ENCODE data around the gene ZNF496.
"Not testable (repeated sequence)": the region's sequence is repeated elsewhere in the genome, so short reads cannot be mapped to it uniquely, and the experiment has no call there.

The ZNF496 gene

GRCh38 chr1:247376659-247377058 lies 45.0 kb upstream of the ZNF496 start:
- DNase-seq = no peak
- Histone ChIP-seq H3K9ac (ENCODE audit: low read length) (no peak overlapping the region), H2AFZ (ENCODE audit: low read length) (no peak overlapping the region), H3K4me2 (ENCODE audit: low read depth, low read length) (no peak overlapping the region), H3K79me2 (ENCODE audit: low read length) (no peaks in the 10 kb centered on the region), H3K27ac (ENCODE audit: low read length) (no peak overlapping the region), H3K36me3 (replicated peaks; ENCODE audit: insufficient read depth, low read length) (no peaks in the 10 kb centered on the region), H3K9me3 (replicated peaks; ENCODE audit: insufficient read depth, low read length) (no peaks in the 10 kb centered on the region), H3F3A (ENCODE audit: insufficient read depth, low read length) (no peaks in the 10 kb centered on the region), H3K4me3 (ENCODE audit: low read length) (no peak overlapping the region), H3K27me3 (replicated peaks; ENCODE audit: insufficient read depth, low read length) (no peaks in the 10 kb centered on the region), H4K20me1 (ENCODE audit: insufficient read depth, low read length) (no peaks in the 10 kb centered on the region), H3K9me2 (replicated peaks; ENCODE audit: insufficient read depth, low read length) (no peaks in the 10 kb centered on the region), H3K4me1 (ENCODE audit: low read length) (no peaks in the 10 kb centered on the region)
- TF ChIP-seq CTCF (IDR thresholded peaks at IDR 0.05; ENCODE audit: low read length) = no peak
- TF ChIP-seq EZH2 (optimal IDR thresholded peaks at IDR 0.05; ENCODE audit: low read depth, low read length) = no peak
- no peak for TF ChIP-seq EZH2phosphoT487 (IDR thresholded peaks at IDR 0.05; ENCODE audit: low read length)

GRCh38 chr1:247375747-247376146 lies 44.1 kb upstream of the ZNF496 start:
- Histone ChIP-seq H3K27ac (ENCODE audit: low read length) (no peak overlapping the region), H3K4me3 (ENCODE audit: low read length) (no peak overlapping the region)

GRCh38 chr1:247374651-247375334 lies 43.1 kb upstream of the ZNF496 start:
- not testable (repeated sequence) for H3K4me1 ChIP-seq (ENCODE audit: low read length); H3K4me2 ChIP-seq (ENCODE audit: low read depth, low read length); H3K36me3 ChIP-seq (replicated peaks; ENCODE audit: insufficient read depth, low read length); H3F3A ChIP-seq (ENCODE audit: insufficient read depth, low read length); H3K9ac ChIP-seq (ENCODE audit: low read length); H3K4me3 ChIP-seq (ENCODE audit: low read length); H3K79me2 ChIP-seq (ENCODE audit: low read length); H3K27ac ChIP-seq (ENCODE audit: low read length); H3K9me2 ChIP-seq (replicated peaks; ENCODE audit: insufficient read depth, low read length); H4K20me1 ChIP-seq (ENCODE audit: insufficient read depth, low read length); H3K27me3 ChIP-seq (replicated peaks; ENCODE audit: insufficient read depth, low read length); H3K9me3 ChIP-seq (replicated peaks; ENCODE audit: insufficient read depth, low read length); H2AFZ ChIP-seq (ENCODE audit: low read length); DNase-seq

More at GRCh38 chr1:247375747-247376146, 44.1 kb upstream of the ZNF496 start:
- Histone ChIP-seq H3K27me3 (replicated peaks; ENCODE audit: insufficient read depth, low read length) (no peaks in the 10 kb centered on the region), H3K4me1 (ENCODE audit: low read length) (no peaks in the 10 kb centered on the region), H3K36me3 (replicated peaks; ENCODE audit: insufficient read depth, low read length) (no peaks in the 10 kb centered on the region), H4K20me1 (ENCODE audit: insufficient read depth, low read length) (no peaks in the 10 kb centered on the region), H3K4me2 (ENCODE audit: low read depth, low read length) (no peak overlapping the region), H3K9ac (ENCODE audit: low read length) (no peak overlapping the region), H2AFZ (ENCODE audit: low read length) (no peak overlapping the region), H3K79me2 (ENCODE audit: low read length) (no peaks in the 10 kb centered on the region), H3K9me2 (replicated peaks; ENCODE audit: insufficient read depth, low read length) (no peaks in the 10 kb centered on the region), H3F3A (ENCODE audit: insufficient read depth, low read length) (no peaks in the 10 kb centered on the region), H3K9me3 (replicated peaks; ENCODE audit: insufficient read depth, low read length) (no peaks in the 10 kb centered on the region)
- no peak for DNase-seq
- TF ChIP-seq EZH2phosphoT487 (IDR thresholded peaks at IDR 0.05; ENCODE audit: low read length) (no peak), EZH2 (optimal IDR thresholded peaks at IDR 0.05; ENCODE audit: low read depth, low read length) (no peak), CTCF (IDR thresholded peaks at IDR 0.05; ENCODE audit: low read length) (no peak)

GRCh38 chr1:247373721-247374141 lies 42.1 kb upstream of the ZNF496 start:
- no peaks in the 10 kb centered on the region for H3F3A ChIP-seq (ENCODE audit: insufficient read depth, low read length)
- peak overlapping the region; percentile 15; the same call in 1 of the 2 replicates for H3K27ac ChIP-seq (ENCODE audit: low read length)
- H3K4me3 ChIP-seq (ENCODE audit: low read length) = peak overlapping the region; percentile 45; the same call in 1 of the 2 replicates
- H2AFZ ChIP-seq (ENCODE audit: low read length) = peak overlapping the region; percentile 69; the same call in 1 of the 2 replicates
- no peaks in the 10 kb centered on the region for H3K27me3 ChIP-seq (replicated peaks; ENCODE audit: insufficient read depth, low read length)
- TF ChIP-seq EZH2 (optimal IDR thresholded peaks at IDR 0.05; ENCODE audit: low read depth, low read length) (no peak), CTCF (IDR thresholded peaks at IDR 0.05; ENCODE audit: low read length) (peak; percentile 48)
- DNase-seq = peak; percentile 71
- H3K79me2 ChIP-seq (ENCODE audit: low read length) = no peaks in the 10 kb centered on the region
- H4K20me1 ChIP-seq (ENCODE audit: insufficient read depth, low read length) = no peaks in the 10 kb centered on the region
- no peaks in the 10 kb centered on the region for H3K9me2 ChIP-seq (replicated peaks; ENCODE audit: insufficient read depth, low read length)
- H3K4me1 ChIP-seq (ENCODE audit: low read length) = no peaks in the 10 kb centered on the region
- H3K4me2 ChIP-seq (ENCODE audit: low read depth, low read length) = peak overlapping the region; percentile 59; the same call in 1 of the 2 replicates
- peak overlapping the region; percentile 35; the same call in 1 of the 2 replicates for H3K9ac ChIP-seq (ENCODE audit: low read length)
- H3K36me3 ChIP-seq (replicated peaks; ENCODE audit: insufficient read depth, low read length) = no peaks in the 10 kb centered on the region
- no peaks in the 10 kb centered on the region for H3K9me3 ChIP-seq (replicated peaks; ENCODE audit: insufficient read depth, low read length)
